GM12878 (cell line): ENCODE measurements around the gene LGI4. TPM values are rescaled to one million over a fixed set of nuclear protein-coding genes. Genes with fewer than 3 reads are reported as not detected.

ENCODE experiments used
- CHD4 ChIP-seq: fragments of 200-600 bp; sonication (generic); IDR thresholded peaks from 2 replicates; pipeline ENCODE4 v1.6.1; 2016; ENCODE audit warnings: mild to moderate bottlenecking
- CTCF ChIP-seq, 3 experiments: IDR thresholded peaks in 2 of 3; conservative IDR thresholded peaks in 1 of 3; 2 replicates each; pipeline ENCODE4 v1.5.1; 2011; ENCODE audit warnings: low read depth in 3 of 3, low read length in 3 of 3, mild to moderate bottlenecking in 3 of 3, control low read depth in 2 of 3, moderate library complexity in 2 of 3, inconsistent platforms in 1 of 3, mixed read lengths in 1 of 3; ENCODE audit not compliant: control insufficient read depth in 2 of 3, insufficient read depth in 1 of 3; ENCODE audit errors: extremely low read depth in 1 of 3
- E2F8 ChIP-seq: fragments of 450-650 bp; IDR thresholded peaks from 2 replicates; pipeline ENCODE4 v1.6.1; 2018; ENCODE audit warnings: mild to moderate bottlenecking, low read depth, moderate library complexity; ENCODE audit not compliant: partially characterized antibody
- FOS ChIP-seq: IDR thresholded peaks from 3 replicates; pipeline ENCODE4 v1.6.1; 2011; ENCODE audit warnings: borderline replicate concordance; ENCODE audit not compliant: insufficient read length; ENCODE audit errors: extremely low read depth
- PKNOX1 ChIP-seq: fragments of 450-650 bp; IDR thresholded peaks from 2 replicates; pipeline ENCODE4 v1.6.1; 2016; ENCODE audit warnings: mild to moderate bottlenecking
- YY1 ChIP-seq: IDR thresholded peaks from 2 replicates; pipeline ENCODE4 v1.6.1; 2011; ENCODE audit warnings: low read depth, mild to moderate bottlenecking, low read length
- polyA plus RNA-seq, 11 experiments: library from polyadenylated mRNA; depleted of rRNA in 4 of 11; unstranded in 6 of 11; stranded (reverse) in 5 of 11; fragments of >200 nt; fragmentation: Nextera tagmentation in 4 of 11; fragmentation: Illumina TruSeq in 1 of 11; extraction: Ambion mirVana in 4 of 11; extraction: Trizol in 1 of 11; gene quantifications; 1 replicate in 1 of 11; 2 replicates in 10 of 11; pipeline versions ENCODE4 v1.2.1 to v1.2.3, GENCODE V29; 2011 to 2016; ENCODE audit warnings: inconsistent platforms in 2 of 11, missing spikeins in 2 of 11, low read depth in 1 of 11
- total RNA-seq, 4 experiments: library from RNA; depleted of rRNA in 3 of 4; stranded (reverse); fragments of >200 nt in 3 of 4; fragmentation: Illumina TruSeq in 1 of 4; extraction: Trizol in 1 of 4; gene quantifications; 2 replicates each; pipeline versions ENCODE4 v1.2.1 to v1.2.3, GENCODE V29; 2013 to 2021

LGI4 gene
- total and polyA plus RNA-seq, 10 of the 15 experiments (the other 5 are each of a cell fraction or from before 2014, with no cell fraction given): 0.11 TPM; not detected in 9

GRCh38 chr19:35177377-35178274 is 42.8 kb upstream of the LGI4 start (continued):
- no peak for TF ChIP-seq CTCF (IDR thresholded peaks at IDR 0.05 in 2 of 3, conservative IDR thresholded peaks at IDR 0.05 in 1 of 3; ENCODE audit: control insufficient read depth in 2 of 3, extremely low read depth in 1 of 3, insufficient read depth in 1 of 3, low read depth in 3 of 3, low read length in 3 of 3)
- no peak for TF ChIP-seq PKNOX1
- TF ChIP-seq E2F8: no peak
- TF ChIP-seq YY1: no peak
- no peak for TF ChIP-seq CHD4
- no peak for TF ChIP-seq FOS
